Measurements from ENCODE around the gene EEF1AKMT4. TPM values are rescaled to one million over a fixed set of nuclear protein-coding genes. Genes with fewer than 3 reads are reported as not detected.

Gene EEF1AKMT4
- total RNA-seq, 1 experiment from 2014 or later, result 10.7 TPM

DNA sequence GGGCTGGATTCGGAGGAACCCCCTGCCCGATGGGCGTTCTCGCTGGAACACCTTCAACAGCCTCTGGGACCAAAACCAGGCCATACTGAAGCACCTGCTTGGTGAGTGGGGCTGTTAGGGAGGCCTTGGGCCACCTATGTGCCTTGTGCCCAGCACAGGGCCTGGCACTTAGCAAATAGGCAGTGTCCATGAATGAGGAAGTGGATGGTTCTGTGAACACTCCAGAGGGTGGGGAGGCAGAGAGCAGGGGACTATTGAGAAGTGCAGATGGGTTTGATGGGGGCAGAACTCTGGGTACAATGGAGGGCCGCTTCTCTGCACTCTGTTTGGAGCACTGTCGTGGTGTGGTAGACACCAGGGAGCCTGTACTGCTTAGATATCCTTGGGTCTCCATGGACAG lies 27.9 kb downstream of the EEF1AKMT4 start:
- H3K4me1 ChIP-seq (ENCODE audit: control insufficient read depth, insufficient read depth, low read length), result no peaks in the 10 kb centered on the region
- ChIA-PET CTCF (no interaction called here), POLR2A (no interaction called here)
- in situ Hi-C loops (cut with HindIII; ENCODE audit: low pct_unique_long_range_greater_than_20kb, low sequenced_read_pairs) (no loop called here), intact Hi-C loops (cut with micrococcal nuclease; ENCODE audit: unreplicated experiment) (no loop called here)
- no peaks in the 10 kb centered on the region for H3K36me3 ChIP-seq (ENCODE audit: control insufficient read depth, insufficient read depth, low read length)
- TF ChIP-seq REST (IDR thresholded peaks at IDR 0.05; ENCODE audit: insufficient read depth in 1 of 2, low read depth in 2 of 2, low read length in 1 of 2) (no peak), CTCF (IDR thresholded peaks at IDR 0.05) (no peak), POLR2AphosphoS5 (IDR thresholded peaks at IDR 0.05; ENCODE audit: low read depth, low read length) (no peak), SIN3A (IDR thresholded peaks at IDR 0.05; ENCODE audit: borderline replicate concordance, insufficient read depth, low read depth, low read length) (no peak), TCF7L2 (IDR thresholded peaks at IDR 0.05; ENCODE audit: low read depth, low read length) (no peak)
- DNase-seq (ENCODE audit: low read depth, low spot score), result no peak
- no peak overlapping the region for H3K4me3 ChIP-seq (ENCODE audit: low read depth in 2 of 2, low read length in 2 of 2)
- no TSS peak for BruUV-seq (replicated peaks)
- H3K27me3 ChIP-seq (ENCODE audit: control insufficient read depth, insufficient read depth, low read length), result peaks cover 6% of the 10 kb centered on the region; the same call in 1 of the 2 replicates
- no peak overlapping the region for H3K27ac ChIP-seq (ENCODE audit: low read length)
- no peaks in the 10 kb centered on the region for H3K9me3 ChIP-seq (ENCODE audit: control insufficient read depth, insufficient read depth, low read depth, low read length)
- peak; percentile 23; the same call in 1 of the 2 replicates for ATAC-seq

DNA sequence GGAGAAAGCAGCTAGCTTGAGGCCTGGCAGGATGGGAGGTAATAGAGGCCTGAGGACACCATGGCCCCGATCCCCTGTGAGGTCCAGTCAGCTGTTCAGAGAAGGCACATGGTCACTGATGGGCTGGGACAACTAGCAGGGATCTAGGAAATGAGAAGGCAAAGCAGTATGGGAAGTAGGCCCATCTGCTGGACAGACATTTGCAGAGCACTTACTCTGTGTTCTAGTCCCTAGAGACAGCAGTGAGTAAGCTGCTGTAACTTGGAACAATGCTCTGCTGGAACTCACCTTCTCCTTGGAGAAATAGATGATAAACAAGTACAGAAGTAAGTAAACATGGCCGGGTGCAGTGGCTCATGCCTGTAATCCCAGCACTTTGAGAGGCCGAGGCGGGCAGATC lies 33.5 kb downstream of the EEF1AKMT4 start:
- DNase-seq (ENCODE audit: low read depth, low spot score) (no peak), ATAC-seq (no peak)
- Histone ChIP-seq H3K36me3 (ENCODE audit: control insufficient read depth, insufficient read depth, low read length) (no peaks in the 10 kb centered on the region), H3K27ac (ENCODE audit: low read length) (no peak overlapping the region), H3K9me3 (ENCODE audit: control insufficient read depth, insufficient read depth, low read depth, low read length) (no peaks in the 10 kb centered on the region), H3K4me1 (ENCODE audit: control insufficient read depth, insufficient read depth, low read length) (no peaks in the 10 kb centered on the region), H3K27me3 (ENCODE audit: control insufficient read depth, insufficient read depth, low read length) (no peaks in the 10 kb centered on the region), H3K4me3 (ENCODE audit: low read depth in 2 of 2, low read length in 2 of 2) (no peak overlapping the region)
- ChIA-PET CTCF (interaction anchor here (0.6 kb wide), 1 partner anchor 388 kb away, joined by 7 read pairs; no protein-coding TSS in a partner anchor), POLR2A (no interaction called here)
- in situ Hi-C loops (cut with HindIII; ENCODE audit: low pct_unique_long_range_greater_than_20kb, low sequenced_read_pairs) (no loop called here), intact Hi-C loops (cut with micrococcal nuclease; ENCODE audit: unreplicated experiment) (loop anchor here (10.0 kb wide), 1 partner anchor 138 kb away; no protein-coding TSS in a partner anchor)
- TF ChIP-seq REST (IDR thresholded peaks at IDR 0.05; ENCODE audit: insufficient read depth in 1 of 2, low read depth in 2 of 2, low read length in 1 of 2) (no peak), POLR2AphosphoS5 (IDR thresholded peaks at IDR 0.05; ENCODE audit: low read depth, low read length) (no peak), TCF7L2 (IDR thresholded peaks at IDR 0.05; ENCODE audit: low read depth, low read length) (no peak), CTCF (IDR thresholded peaks at IDR 0.05) (no peak), SIN3A (IDR thresholded peaks at IDR 0.05; ENCODE audit: borderline replicate concordance, insufficient read depth, low read depth, low read length) (no peak)
- no TSS peak for BruUV-seq (replicated peaks)
